Adipocyte (in vitro differentiated cells): ENCODE data around the gene SS18L1.
"Not testable (repeated sequence)": the region's sequence is repeated elsewhere in the genome, so short reads cannot be mapped to it uniquely, and the experiment has no call there.

ENCODE experiments used
- DNase-seq: peaks from one replicate; pipeline ENCODE4 v3.0.0-alpha.2; 2015; ENCODE audit warnings: low read depth
- H3K27me3 ChIP-seq: replicated peaks from 2 replicates; pipeline ENCODE4 v1.7.0; 2013; ENCODE audit warnings: mild to moderate bottlenecking, low read length, moderate library complexity; ENCODE audit not compliant: control insufficient read depth, insufficient read depth
- H3K36me3 ChIP-seq: 2 replicates; pipeline ENCODE4 v1.7.0; 2013; ENCODE audit warnings: low read length, mild to moderate bottlenecking, moderate library complexity; ENCODE audit not compliant: control insufficient read depth, insufficient read depth, severe bottlenecking
- H3K4me1 ChIP-seq: 2 replicates; pipeline ENCODE4 v1.7.0; 2013; ENCODE audit warnings: mild to moderate bottlenecking, low read length, moderate library complexity; ENCODE audit not compliant: control insufficient read depth, insufficient read depth
- H3K4me3 ChIP-seq: 2 replicates; pipeline ENCODE4 v1.7.0; 2013; ENCODE audit warnings: mild to moderate bottlenecking, low read length, moderate library complexity
- H3K9ac ChIP-seq: 2 replicates; pipeline ENCODE4 v1.7.0; 2013; ENCODE audit warnings: mild to moderate bottlenecking, low read length, moderate library complexity
- H3K9me3 ChIP-seq: 2 replicates; pipeline ENCODE4 v1.7.0; 2013; ENCODE audit warnings: mild to moderate bottlenecking, low read length, moderate library complexity; ENCODE audit not compliant: control insufficient read depth

SS18L1 gene

DNA sequence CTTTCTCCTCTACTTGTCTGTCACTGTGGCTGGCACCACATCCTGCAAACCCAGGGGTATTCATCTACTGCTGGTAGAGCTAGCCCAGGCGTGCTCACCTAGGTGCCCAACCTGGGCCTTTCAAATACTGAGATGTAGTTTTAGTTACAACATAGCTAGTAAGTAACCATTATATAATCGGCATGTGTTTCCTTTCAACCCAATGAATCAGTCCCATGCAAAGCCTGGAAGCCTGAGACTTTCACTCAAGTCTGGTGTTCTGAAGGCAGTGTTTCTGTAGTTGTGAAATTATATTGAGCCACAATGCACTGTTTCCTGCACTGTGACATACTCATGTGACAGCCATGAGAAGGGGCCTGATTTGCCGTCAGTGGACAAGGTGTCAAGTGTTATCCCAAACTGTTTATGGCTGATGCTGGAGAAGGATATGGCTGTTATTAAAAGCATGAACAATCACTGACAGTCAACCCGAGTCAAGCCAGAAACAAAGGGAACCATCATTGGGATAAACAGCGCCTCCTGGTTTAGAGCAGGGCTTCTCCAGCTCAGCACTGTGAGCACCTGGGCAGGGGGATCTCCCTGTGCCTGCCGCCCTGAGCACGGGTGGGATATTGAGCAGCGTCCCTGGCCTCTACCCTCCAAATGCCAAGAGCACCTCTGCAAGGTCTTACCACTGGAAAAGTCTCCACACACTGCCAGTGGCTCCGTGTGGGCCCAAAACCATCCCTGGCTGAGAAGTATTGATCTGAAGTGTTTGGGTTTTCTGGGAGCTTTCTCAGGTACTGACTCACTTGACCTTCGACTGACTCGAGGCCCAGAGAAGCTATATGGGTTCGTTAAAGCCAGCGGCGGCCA lies 1.9 kb upstream of the SS18L1 start:
- peak; percentile 66 for DNase-seq
- H3K27me3 ChIP-seq, result no peaks in the 10 kb centered on the region
- peaks cover 42% of the 10 kb centered on the region for H3K36me3 ChIP-seq
- H3K4me3 ChIP-seq, result peak overlapping the region; percentile 94
- H3K9me3 ChIP-seq, result no peaks in the 10 kb centered on the region
- H3K4me1 ChIP-seq, result peaks cover 36% of the 10 kb centered on the region
- peak overlapping the region; percentile 97 for H3K9ac ChIP-seq

DNA sequence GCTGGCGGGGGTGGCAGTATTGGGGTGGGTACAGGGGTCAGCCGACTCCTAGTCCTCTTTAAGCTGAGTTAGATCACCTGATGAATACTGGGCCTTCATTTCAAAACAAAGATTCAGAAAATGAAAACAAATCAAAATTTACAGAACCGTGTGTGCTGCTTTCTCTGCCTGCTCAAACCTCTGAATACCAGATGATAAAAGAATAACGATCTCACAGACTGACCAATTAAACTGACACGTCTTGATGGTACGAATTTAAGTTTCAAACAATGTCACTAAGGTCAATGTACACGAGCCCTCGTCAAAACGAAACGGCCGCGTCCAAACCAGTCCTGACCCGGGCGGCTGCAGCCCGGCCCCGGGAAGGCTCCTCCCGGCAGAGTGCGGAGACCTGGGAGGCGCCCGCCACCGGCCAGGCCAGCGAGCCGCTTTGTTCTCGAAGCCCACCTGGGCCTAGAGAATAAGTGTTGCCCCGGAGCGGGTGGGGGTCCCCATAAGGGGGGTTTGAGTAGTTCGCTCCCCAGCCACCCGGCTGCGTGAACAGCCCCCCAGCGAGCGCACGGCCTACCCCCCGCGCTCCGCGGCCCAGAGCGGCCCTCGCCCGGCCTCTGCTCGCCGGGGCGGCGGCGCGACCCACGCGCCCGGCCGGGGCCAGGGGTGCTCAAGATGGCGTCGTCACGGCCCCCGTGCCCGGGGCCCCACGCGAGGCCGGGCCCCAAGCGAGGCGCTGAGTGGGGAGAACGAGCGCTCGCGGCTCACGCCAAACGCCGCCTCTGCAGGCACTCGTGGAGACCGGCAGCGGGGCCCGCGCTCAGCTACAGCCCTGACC lies 1.1 kb upstream of the SS18L1 start:
- Histone ChIP-seq H3K36me3 (peaks cover 33% of the 10 kb centered on the region), H3K4me1 (peaks cover 36% of the 10 kb centered on the region), H3K9me3 (no peaks in the 10 kb centered on the region), H3K27me3 (no peaks in the 10 kb centered on the region), H3K4me3 (peak overlapping the region; percentile 94), H3K9ac (peak overlapping the region; percentile 97)
- peak; percentile 56 for DNase-seq

DNA sequence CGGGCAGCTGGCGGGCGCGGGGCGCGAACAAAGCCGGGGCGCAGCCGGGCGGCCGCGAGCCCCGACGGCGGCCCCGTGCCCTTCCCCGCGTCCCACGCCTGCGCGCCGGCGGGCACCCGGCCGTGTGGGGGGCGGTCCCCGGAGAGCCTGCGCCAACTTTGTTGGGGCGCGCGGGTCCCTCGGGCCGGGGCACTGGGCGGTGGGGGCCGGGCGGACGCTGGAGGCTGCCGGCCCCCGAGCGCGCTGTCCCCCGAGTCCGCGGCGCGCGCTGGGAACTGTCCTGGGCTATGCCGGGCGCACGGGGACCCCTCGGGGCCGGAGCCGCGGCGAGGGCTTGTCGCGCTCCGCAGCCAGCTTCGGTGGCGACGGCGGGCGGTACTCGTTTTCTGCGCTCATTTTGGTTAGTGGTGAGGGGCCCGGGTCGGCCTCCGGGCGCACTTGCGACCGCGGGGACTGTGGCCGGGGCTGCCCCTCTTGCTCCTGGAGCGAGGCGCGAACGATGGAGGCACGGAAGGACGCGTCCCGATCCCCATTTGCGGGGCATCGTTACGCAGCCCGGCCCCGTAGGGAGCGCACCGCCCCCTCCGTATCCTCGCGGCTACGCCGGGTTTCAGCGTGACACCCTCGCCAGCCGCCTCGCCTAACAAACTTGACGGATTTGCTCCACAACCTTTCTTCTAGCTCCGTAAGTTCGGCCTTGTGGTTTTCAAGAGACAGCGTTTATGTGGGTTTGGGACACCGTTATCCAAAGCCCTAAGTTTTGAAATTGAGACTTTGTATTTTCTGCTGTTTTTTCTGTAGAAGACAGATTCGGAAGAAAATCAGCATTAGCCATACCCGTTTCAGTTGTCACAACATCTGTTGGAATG lies 622 bp downstream of the SS18L1 start:
- peak overlapping the region; percentile 94 for H3K4me3 ChIP-seq
- peak overlapping the region; percentile 97 for H3K9ac ChIP-seq
- peaks cover 36% of the 10 kb centered on the region for H3K4me1 ChIP-seq
- DNase-seq, result peak; percentile 89
- H3K9me3 ChIP-seq, result no peaks in the 10 kb centered on the region
- H3K36me3 ChIP-seq, result peaks cover 16% of the 10 kb centered on the region
- H3K27me3 ChIP-seq, result no peaks in the 10 kb centered on the region

DNA sequence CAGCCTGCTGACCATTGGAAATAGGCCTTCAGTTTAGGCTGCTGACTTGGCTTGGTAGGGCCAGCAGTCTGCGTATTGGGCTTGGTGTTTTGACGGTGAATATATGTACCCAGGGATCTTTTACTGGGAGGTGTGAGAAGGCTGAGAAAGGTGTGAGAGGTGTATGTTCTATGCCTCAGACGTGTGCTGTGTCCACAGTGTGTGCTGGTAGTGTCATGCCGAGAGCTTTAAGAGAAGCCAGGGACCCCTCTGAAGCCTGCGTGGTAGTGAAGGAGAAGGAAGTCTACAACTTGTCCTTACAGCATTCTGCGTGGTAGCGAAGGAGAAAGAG lies 2.1 kb downstream of the SS18L1 start:
- H3K36me3 ChIP-seq, result peaks cover 2% of the 10 kb centered on the region
- no peaks in the 10 kb centered on the region for H3K27me3 ChIP-seq
- no peaks in the 10 kb centered on the region for H3K9me3 ChIP-seq
- peak overlapping the region; percentile 97 for H3K9ac ChIP-seq
- no peak for DNase-seq
- H3K4me3 ChIP-seq, result peak overlapping the region; percentile 94
- H3K4me1 ChIP-seq, result peaks cover 24% of the 10 kb centered on the region

DNA sequence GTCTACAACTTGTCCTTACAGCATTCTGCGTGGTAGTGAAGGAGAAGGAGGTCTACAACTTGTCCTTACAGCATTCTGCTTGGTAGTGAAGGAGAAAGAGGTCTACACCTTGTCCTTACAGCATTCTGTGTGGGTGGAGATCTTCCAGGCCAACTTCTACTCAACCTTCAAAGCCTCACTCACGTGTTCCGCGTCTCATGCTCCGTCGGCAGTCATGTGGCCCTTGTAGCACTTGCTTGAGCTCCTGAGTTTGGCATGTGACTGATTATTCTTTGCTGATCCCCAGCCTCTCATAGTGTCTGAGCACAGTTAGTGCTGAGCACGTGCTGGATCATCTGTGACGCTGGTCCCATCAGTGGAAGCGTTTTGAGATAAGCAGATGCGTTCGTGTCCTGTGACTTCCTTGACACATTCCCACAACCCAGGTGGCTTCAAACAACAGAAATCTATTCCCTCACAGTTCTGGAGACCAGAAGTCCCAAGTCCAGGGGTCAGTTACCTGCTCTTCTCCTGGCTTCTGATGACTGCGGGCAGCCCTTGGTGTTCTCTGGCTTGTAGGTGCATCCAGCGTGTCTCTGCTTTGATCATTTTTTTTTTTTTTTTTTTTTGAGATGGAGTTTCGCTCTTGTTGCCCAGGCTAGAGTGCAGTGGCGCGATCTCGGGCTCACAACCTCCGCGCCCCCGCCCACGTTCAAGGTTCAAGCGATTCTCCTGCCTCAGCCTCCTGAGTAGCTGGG lies 2.6 kb downstream of the SS18L1 start:
- no peaks in the 10 kb centered on the region for H3K27me3 ChIP-seq
- no peak for DNase-seq
- no peak overlapping the region for H3K4me3 ChIP-seq
- no peaks in the 10 kb centered on the region for H3K9me3 ChIP-seq
- H3K36me3 ChIP-seq, result no peaks in the 10 kb centered on the region
- H3K9ac ChIP-seq, result peak overlapping the region; percentile 97
- H3K4me1 ChIP-seq, result peaks cover 19% of the 10 kb centered on the region

DNA sequence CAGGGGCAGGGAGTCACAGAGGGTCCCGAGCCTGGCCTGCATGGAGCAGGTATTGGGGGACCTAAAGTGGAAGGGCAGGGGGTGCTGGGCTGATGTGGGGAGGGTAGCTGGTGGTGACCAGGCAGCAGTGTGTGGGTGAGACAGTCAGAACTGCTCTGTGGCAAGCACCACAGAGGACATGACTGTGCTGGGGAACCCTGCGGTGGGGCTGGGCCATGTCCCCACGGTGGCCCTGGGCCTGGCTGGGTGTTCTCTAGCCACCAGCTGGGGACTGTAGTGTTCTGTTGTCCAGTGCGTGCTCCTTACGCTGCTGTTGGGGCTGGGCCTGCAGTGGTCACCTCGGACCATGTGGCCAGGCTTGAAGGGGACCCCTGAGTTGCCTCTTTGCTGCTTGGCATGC lies 3.6 kb downstream of the SS18L1 start:
- Histone ChIP-seq H3K4me3 (no peak overlapping the region), H3K27me3 (no peaks in the 10 kb centered on the region), H3K4me1 (peaks cover 13% of the 10 kb centered on the region), H3K9ac (no peak overlapping the region), H3K36me3 (no peaks in the 10 kb centered on the region), H3K9me3 (no peaks in the 10 kb centered on the region)
- no peak for DNase-seq

DNA sequence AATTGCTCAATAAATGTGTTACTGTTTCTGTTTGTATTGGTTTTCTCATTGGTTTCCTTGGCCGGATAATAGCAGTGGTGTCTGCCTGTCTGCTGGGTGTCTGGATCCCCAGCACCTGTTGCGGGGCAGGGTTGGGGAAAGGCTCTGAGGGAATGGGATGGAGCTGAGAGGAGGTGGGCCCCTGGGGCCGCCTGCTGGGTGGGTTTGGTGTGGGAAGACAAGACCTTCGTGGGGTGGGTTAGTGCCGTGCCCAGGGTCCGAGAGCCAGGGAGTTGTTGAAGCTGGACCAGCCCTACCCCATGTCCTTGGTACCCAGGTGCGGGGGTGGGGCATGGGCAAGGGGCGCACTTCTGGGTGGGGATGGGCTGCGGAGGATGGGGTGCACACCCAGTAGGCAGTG lies 4.0 kb downstream of the SS18L1 start:
- Histone ChIP-seq H3K4me1 (peaks cover 13% of the 10 kb centered on the region), H3K36me3 (no peaks in the 10 kb centered on the region), H3K27me3 (no peaks in the 10 kb centered on the region), H3K9me3 (no peaks in the 10 kb centered on the region), H3K4me3 (no peak overlapping the region), H3K9ac (no peak overlapping the region)
- no peak for DNase-seq

DNA sequence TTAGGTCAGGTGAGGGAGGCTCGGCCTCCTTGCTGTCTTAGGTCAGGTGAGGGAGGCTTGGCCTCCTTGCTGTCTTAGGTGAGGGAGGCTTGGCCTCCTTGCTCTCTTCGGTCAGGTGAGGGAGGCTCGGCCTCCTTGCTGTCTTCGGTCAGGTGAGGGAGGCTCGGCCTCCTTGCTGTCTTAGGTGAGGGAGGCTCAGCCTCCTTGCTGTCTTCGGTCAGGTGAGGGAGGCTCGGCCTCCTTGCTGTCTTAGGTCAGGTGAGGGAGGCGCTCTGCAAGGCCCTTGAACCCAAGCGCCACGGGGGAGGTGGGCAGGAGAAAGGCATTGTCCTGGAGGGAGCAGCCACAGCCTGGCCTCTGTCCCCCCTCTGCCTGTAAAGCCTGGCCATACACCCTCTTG lies 4.8 kb downstream of the SS18L1 start:
- peaks cover 13% of the 10 kb centered on the region for H3K4me1 ChIP-seq
- not testable (repeated sequence) for H3K9ac ChIP-seq, H3K4me3 ChIP-seq, H3K36me3 ChIP-seq, H3K27me3 ChIP-seq, H3K9me3 ChIP-seq, DNase-seq

DNA sequence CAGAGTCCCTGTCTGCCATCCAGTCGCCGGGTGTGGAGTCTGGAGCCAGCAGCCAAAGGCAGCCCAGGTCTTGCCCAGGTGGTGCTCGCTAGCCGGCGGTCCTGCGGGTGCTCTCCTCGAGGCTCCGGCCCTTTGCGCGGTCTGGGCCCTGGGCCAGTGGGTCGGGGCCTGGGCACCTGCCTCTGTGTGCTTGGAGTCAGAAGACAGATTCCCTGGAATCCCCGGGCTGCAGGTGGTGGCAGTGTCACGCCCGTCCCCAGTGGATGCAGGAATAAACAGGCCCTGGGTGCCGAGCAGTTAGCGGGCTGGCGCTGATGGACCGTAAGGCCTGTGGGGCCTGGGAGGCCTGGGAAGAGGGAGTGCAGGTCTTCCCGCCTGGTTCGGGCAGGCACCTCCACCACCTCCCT lies 5.3 kb downstream of the SS18L1 start:
- no peak for DNase-seq
- Histone ChIP-seq H3K9ac (no peak overlapping the region), H3K36me3 (peaks cover 7% of the 10 kb centered on the region), H3K4me3 (no peak overlapping the region), H3K9me3 (no peaks in the 10 kb centered on the region), H3K27me3 (no peaks in the 10 kb centered on the region), H3K4me1 (peaks cover 13% of the 10 kb centered on the region)

DNA sequence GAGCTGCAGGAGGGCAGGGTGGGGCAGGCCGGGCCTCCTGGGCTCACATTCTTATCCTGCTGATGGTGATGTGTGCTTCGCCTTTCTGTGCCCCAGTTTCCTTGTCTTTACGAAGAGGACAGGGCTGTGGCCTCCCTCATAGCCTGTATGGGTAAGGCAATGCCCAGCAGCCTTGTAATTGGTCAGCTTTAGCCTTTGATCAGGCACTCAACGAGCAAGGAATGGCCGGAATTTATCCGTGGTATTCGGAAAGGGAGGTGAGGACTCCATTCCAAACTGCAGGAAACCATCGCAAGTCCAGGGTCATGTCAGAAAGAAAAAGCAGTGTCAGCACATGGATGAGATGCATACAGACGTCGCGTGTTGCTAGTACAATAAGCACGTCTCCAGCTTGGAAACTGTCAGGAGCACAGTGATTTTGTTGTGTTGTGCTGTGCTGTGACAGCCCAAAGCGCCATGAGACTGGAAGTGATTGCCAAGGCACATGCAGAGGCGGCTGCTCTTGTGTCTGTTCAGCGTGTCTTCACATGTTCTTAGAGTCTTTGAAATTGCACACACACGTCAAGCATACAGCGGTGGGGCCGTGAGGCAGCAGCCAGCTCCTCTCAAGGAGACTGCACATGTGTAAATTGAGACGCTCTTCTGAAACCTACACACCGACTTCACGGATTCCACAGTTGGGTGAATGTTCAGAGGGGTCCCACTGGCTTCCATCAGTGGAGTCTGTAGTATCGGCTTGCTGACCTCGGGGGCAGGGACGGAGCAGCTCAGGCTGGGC lies 6.2 kb downstream of the SS18L1 start:
- Histone ChIP-seq H3K4me3 (no peak overlapping the region), H3K4me1 (peaks cover 11% of the 10 kb centered on the region), H3K27me3 (no peaks in the 10 kb centered on the region), H3K9ac (no peak overlapping the region), H3K9me3 (no peaks in the 10 kb centered on the region), H3K36me3 (peaks cover 12% of the 10 kb centered on the region)
- DNase-seq, result no peak
